Stimulated activated CD4-positive, alpha-beta T cell treated with anti-CD3 and anti-CD28 coated beads, Interleukin-12 subunit alpha, Interleukin-12 subunit beta, amount 100 ng/mL, for 48 hours (primary cell): ENCODE results near the gene SIL1.
"Not testable (repeated sequence)": the region's sequence is repeated elsewhere in the genome, so short reads cannot be mapped to it uniquely, and the experiment has no call there.

Experiments
- DNase-seq, 3 donors: peaks; one replicate each; pipeline ENCODE4 v3.0.0-alpha.2; 2020; ENCODE audit warnings: low read depth in 2 of 3, low spot score in 1 of 3

The SIL1 gene

GRCh38 chr5:139177809-139178588 lies 20.2 kb downstream of the SIL1 start:
- DNase-seq, result no peak

GRCh38 chr5:139177281-139177680 lies 20.9 kb downstream of the SIL1 start:
- not testable (repeated sequence) for DNase-seq

GRCh38 chr5:139174382-139174781 lies 23.8 kb downstream of the SIL1 start:
- not testable (repeated sequence) for DNase-seq

GRCh38 chr5:139171779-139172404 lies 26.3 kb downstream of the SIL1 start:
- no peak for DNase-seq

- DNase-seq, result no peak
Observed at GRCh38 chr5:139167952-139168720, 30.0 kb downstream of the SIL1 start.

GRCh38 chr5:139167533-139167932 lies 30.6 kb downstream of the SIL1 start:
- DNase-seq, result no peak

GRCh38 chr5:139167063-139167462 lies 31.1 kb downstream of the SIL1 start:
- DNase-seq, result no peak

- not testable (repeated sequence) for DNase-seq
Observed at GRCh38 chr5:139164897-139165296, 33.3 kb downstream of the SIL1 start.

GRCh38 chr5:139164020-139164419 lies 34.1 kb downstream of the SIL1 start:
- DNase-seq, result peak in 1 of 3 donors; percentile 6

GRCh38 chr5:139162448-139162847 lies 35.7 kb downstream of the SIL1 start:
- DNase-seq, result no peak

GRCh38 chr5:139158791-139159190 lies 39.4 kb downstream of the SIL1 start:
- DNase-seq, result no peak

- no peak for DNase-seq
Observed at GRCh38 chr5:139157556-139157955, 40.6 kb downstream of the SIL1 start.

- DNase-seq, result no peak
Observed at GRCh38 chr5:139156814-139157213, 41.4 kb downstream of the SIL1 start.

GRCh38 chr5:139155333-139155732 lies 42.8 kb downstream of the SIL1 start:
- no peak for DNase-seq

GRCh38 chr5:139151902-139152301 lies 46.3 kb downstream of the SIL1 start:
- no peak for DNase-seq

- no peak for DNase-seq
Observed at GRCh38 chr5:139150367-139150999, 47.7 kb downstream of the SIL1 start.

- no peak for DNase-seq
Observed at GRCh38 chr5:139149477-139150199, 48.5 kb downstream of the SIL1 start.

- DNase-seq, result no peak
Observed at GRCh38 chr5:139148986-139149385, 49.2 kb downstream of the SIL1 start.

GRCh38 chr5:139148306-139148705 lies 49.9 kb downstream of the SIL1 start:
- DNase-seq, result no peak

GRCh38 chr5:139147483-139148087 lies 50.6 kb downstream of the SIL1 start:
- DNase-seq, result no peak
